Activated CD8-positive, alpha-beta memory T cell treated with anti-CD3 and anti-CD28 coated beads, Interleukin-2, amount 50 U/mL, for 24 hours (primary cell): ENCODE data around the gene NIBAN1.

Experiments used
- DNase-seq: peaks from one replicate; pipeline ENCODE4 v3.0.0-alpha.2; 2020; ENCODE audit errors: extremely low read depth

NIBAN1 gene

DNA sequence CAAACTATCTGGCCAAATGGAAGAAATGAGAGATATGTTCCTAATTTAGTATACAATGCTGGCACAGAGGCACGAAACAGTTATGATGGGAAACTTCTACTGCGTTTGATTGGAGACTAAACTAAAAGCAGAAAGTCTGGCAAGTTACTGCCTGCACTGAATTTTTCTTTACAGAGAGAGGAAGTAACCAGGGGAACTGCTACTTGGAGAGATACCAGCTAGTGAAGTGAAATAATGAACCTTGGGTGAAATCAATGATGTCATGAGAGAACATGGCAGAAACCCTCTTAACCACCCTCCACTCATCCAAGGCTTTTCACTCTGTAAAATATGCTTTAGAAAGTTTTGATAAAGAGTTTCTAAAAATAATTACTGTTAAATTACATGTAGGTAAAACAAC, 29.3 kb downstream of the NIBAN1 start:
- DNase-seq = no peak

DNA sequence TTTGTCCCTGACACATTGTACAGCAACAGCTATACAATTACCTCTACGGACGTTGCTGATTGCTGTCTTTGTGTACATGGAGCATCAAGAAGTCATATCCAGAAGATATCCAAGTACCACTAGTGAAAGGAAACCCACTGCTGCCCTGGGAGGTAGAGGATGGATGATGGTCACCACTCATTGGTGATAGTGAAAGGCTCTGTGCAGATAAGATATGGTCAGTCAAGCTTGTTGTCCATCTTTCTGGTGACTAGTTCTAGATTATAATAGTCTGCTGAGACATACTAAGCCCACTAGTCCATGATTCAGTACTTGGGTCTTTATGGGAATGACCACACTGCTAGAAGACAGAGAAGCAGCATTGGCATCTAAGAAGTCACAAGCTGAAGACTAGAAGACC, 30.3 kb downstream of the NIBAN1 start:
- DNase-seq = no peak

DNA sequence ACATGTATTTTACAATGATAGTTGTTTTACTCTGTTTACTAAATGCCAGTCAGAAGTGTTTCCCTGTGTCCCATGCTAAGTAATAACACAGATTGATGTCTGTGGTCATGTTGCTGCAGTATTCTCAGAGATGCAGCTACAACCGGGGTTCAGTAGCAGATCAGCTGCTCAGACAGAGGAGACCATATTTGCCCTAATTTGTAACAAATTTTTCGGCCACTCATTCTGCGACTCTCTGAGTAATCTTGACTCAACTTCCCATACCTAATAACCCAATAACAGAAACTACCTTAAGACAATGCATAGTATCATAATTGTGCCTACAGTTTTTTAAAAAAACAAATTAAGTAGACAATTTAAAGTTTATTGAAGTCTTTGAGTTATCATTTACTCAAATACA, 32.6 kb downstream of the NIBAN1 start:
- no peak for DNase-seq

DNA sequence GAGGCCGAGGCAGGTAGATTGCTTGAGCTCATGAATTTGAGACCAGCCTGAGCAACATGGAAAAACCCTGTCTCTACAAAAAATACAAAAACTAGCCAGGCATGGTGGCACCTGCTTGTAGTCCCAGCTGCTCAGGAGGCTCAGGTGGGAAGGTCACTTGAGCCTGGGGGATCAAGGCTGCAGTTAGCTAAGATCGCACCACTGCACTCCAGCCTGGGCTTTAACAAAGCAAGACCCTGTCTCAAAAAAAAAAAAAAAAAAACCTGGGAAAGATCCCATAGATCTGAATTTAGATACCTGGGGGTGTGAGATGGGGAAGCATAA, 32.9 kb downstream of the NIBAN1 start:
- no peak for DNase-seq

DNA sequence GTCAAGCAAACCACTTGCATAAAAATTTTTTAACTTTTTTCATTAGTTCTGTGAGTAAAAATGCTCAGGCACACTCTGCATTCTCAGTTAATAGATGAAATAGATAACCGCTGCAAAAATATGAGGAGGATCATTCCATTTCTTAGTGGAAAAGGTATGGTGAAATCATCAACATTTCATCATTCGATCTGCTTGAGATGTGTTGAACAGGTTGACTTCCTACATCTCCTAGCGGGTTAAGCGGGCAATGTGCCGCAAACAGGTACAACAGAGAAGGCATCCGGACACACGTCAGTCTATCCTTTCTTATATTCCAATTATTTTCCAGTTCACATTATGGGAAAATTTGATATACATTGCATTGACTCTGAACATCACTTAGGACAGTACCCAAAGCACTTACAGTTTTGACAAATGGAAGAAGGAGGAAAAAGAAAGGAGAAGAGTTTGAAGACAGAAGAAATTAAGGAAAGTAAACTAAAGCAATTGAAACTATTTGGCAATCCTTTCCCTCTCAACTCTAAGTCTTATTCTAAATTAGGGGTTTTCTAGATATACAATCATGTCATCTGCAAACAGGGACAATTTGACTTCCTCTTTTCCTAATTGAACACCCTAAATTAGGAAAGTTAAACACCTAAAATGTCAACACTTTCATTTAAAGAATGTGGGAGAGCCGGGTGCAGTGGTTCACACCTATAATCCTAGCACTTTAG, 33.5 kb downstream of the NIBAN1 start:
- DNase-seq = no peak

DNA sequence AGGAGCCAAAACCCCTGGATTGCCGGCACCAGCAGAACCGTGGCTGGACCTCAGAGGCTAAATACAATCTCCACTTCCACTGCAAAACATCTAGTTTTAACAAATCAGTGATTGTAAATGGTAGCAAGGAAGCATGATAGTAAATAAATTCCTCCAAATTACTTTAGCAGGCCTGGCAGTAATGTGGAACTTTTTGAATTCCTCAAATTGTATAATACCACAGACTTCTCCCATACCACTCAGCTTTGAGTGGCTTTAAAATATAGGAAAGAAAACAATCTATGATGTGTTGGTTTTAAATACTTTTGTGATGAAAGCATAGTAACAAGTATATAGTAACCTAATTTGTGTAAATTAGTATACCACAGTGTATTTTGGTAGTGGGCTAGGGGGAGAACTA, 34.1 kb downstream of the NIBAN1 start:
- DNase-seq = no peak

DNA sequence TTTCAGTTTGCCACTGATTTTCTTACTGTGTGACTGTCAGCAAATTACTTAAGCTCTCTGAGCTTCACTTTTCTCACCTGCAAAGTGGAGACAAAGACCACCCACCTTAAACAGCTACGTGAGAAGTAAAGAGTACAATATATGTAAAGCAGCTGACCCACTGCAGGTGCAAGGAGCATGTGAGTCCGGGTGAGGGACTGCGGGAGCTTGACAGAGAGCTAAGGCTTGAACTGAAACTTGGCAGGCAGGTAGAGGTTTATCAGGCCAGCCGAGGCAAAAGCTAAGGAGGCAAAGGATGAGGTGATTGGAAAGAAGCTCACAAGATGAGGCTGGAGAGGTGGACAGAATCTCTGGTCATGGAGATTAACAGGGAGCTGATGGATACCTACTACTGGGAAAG, 36.6 kb downstream of the NIBAN1 start:
- no peak for DNase-seq

DNA sequence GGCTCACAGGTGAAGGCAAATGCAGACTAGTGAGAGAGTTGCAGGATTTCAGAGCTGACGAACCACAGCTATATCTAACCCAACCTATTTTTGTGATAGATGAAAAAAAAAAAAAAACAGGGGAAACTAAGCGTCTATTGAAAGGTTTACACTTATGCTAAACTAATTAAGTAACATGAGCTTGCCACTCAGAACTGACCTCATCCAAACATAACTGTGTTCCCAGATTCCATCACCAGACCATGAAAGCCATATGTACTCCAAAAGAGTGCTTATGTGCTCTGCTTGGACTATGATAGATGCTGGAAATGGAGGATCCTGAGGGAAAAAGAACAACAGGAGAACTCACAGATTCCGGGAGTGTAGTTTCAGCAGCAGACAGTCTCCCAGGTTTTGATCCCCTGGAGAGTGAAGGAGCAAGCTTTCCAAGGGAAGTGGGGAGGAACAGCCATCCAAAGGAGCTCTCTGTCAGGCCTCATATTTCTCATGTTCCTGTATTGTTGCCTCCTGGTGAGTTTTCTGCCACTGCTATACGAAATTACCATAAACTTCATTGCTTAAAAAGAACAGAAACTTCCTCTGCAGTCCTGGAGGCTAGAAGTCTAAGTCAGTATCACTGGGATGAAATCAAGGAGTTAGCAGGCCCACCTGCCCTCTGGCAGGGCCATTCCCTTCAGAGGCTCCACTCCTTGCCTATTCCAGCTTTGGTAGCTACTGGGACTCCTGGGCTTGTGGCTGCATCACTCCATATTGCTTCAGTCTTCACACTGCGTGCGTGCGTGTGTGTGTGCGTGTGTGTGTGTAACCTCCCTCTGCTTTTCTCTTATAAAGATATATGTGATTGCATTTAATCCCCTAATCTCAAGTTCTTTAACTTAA, 38.1 kb downstream of the NIBAN1 start:
- no peak for DNase-seq

DNA sequence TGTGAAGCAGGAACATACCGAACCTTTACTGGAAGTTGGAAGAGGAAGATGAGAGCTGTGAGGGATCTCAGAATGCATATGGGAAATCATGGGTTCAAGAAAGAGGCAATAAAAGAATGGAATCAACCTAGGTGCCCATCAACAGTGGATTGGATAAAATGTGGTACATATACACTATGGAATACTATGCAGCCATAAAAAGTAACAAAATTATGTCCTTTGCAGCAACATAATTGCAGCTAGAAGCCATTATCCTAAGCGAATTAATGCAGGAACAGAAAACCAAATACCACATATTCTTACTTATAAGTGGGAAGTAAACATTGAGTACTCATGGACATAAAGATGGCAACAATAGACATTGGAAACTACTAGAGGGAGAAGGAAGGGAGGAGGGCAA, 40.4 kb downstream of the NIBAN1 start:
- DNase-seq = no peak

DNA sequence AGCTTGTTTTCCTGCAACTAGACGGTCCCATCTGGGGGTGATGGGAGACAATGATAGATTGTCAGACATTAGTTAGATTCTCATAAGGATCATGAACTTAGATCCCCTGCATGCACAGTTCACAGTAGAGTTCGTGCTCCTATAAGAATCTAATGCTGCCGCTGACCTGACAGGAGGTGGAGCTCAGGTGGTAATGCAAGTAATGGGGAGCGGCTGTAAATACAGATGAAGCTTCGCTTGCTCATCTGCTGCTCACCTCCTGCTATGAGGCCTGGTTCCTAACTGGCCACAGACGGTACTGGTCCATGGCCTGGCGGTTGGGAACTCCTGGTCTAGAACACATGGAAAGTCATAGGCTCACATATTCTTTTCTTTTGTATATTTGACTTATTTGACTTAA, 42.0 kb downstream of the NIBAN1 start:
- no peak for DNase-seq

DNA sequence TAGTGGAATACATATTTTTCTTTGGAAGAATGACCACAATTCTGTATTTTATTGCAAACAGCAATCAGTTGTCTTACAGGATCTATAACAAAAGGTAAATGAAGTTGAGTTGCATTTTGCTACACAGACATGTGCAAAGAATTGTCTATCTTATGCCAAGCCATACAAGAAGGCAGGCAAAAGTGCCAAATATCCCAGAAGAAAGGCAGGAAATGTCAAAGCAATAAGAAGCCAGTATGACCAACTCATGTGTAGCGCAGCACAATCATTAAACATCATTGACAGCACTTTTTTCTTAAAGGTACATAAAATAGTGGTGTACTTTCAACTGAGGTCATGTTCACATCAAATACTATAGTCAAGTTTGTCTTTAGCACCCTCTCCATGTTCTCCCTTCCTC, 42.7 kb downstream of the NIBAN1 start:
- no peak for DNase-seq

DNA sequence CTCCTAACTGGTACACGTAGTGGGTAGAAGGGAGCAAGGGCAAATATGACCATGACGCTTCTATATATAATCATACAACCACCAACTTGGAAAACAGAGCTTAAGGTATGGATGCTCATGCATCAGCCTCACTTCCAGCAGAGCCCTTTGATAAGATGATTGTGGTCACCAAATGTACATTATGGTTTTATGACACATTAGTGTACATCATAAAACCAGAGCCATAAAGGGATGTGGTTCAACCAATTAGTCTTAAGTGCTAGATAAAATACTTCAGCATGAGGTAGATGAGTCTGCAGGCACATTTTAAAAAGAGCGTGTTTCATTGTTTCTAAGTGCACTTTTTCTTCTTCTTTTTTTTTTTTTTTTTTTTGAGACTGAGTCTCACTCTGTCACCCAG, 43.7 kb downstream of the NIBAN1 start:
- no peak for DNase-seq

DNA sequence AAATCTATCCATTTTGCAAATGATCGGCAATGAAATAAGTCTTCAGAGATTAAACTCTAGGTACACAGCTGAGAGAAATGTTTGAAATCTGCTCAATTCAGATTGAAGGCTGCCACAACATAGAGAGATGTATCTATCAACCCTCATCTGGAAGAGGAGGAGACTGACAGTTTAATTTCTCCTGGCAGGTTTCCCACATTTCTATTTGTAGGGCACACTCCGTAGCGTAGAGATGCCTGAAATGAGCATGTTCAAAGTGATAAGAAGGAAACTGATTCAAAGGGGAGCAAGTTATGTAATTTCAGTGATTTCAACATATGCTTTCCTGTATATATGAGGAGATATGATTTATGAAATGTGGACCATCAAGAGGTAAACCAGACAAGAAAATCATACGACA, 44.1 kb downstream of the NIBAN1 start:
- DNase-seq = no peak

DNA sequence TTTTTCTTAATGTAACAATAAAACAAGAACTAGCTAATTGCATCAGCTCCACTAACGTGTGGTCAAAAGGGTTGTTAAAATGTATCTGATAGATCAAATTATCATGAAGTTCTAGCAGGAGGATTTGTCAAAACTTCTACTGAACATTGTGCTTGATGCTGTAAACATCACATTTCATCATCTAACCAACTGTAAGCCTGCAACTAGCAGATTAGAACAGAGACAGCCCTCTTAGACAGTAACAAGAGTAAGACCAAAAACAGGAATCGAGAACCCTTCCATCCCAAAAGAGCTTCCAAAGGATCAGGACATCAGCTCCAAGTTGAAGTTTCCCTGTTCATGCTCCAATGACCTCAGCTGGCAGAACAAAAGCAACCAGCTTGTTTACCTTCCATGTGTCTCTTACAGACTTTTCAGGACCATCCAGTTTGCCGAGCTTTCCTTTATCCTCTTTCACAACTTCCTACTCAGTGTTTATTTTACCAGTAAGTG, 44.6 kb downstream of the NIBAN1 start:
- DNase-seq = no peak

DNA sequence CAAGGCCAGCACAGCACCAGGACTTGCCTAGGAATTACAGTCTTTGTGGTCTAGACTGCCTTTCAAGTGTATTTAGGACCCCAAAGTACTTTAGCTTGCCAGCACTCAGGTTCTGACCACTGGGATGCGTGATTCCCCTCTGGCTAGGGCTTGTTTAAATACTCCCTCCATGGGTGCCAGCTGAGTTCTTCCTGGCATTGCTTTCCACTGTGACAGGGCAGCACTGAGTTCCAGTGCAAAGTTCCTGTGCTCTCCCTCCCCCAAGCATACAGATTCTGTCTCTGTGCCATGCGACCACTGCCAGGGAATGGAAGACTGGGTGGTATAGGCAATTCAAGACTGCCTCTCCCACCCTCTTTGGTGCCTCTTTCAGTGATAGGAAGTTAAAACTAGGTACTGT, 45.9 kb downstream of the NIBAN1 start:
- no peak for DNase-seq
